Measurements from ENCODE around the gene MCTP1.

DNA sequence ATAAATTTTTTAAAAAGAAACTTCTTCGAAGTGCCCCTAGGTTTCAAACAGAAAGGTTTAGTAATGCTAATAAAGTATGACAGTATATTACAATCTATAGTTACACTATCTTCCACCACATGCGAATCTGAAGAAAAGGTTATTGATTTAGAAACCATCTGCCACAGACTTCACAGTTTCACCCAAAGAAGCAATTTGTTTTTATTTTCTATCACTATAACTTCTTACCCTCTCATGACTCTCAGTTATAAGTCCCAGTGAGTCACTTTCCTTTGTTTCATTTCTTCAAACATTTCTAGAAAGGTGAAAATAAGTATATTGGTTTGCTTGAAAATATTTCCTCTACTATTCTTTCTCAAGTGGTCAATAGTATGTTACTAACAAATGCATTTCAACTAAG, 93.6 kb downstream of the MCTP1 start:
- TF ChIP-seq CEBPB (IDR thresholded peaks at IDR 0.05; ENCODE audit: borderline replicate concordance, low read depth, low read length) = no peak
- TF ChIP-seq POLR2AphosphoS5 (IDR thresholded peaks at IDR 0.05; ENCODE audit: low read depth, low read length) = no peak
- no peak for TF ChIP-seq EP300 (IDR thresholded peaks at IDR 0.05; ENCODE audit: low read depth in 2 of 2, low read length in 2 of 2)
- no peak for TF ChIP-seq EP300 (CRISPR knock-in tag; IDR thresholded peaks at IDR 0.05; ENCODE audit: borderline replicate concordance)
- TF ChIP-seq, protein P1, sequence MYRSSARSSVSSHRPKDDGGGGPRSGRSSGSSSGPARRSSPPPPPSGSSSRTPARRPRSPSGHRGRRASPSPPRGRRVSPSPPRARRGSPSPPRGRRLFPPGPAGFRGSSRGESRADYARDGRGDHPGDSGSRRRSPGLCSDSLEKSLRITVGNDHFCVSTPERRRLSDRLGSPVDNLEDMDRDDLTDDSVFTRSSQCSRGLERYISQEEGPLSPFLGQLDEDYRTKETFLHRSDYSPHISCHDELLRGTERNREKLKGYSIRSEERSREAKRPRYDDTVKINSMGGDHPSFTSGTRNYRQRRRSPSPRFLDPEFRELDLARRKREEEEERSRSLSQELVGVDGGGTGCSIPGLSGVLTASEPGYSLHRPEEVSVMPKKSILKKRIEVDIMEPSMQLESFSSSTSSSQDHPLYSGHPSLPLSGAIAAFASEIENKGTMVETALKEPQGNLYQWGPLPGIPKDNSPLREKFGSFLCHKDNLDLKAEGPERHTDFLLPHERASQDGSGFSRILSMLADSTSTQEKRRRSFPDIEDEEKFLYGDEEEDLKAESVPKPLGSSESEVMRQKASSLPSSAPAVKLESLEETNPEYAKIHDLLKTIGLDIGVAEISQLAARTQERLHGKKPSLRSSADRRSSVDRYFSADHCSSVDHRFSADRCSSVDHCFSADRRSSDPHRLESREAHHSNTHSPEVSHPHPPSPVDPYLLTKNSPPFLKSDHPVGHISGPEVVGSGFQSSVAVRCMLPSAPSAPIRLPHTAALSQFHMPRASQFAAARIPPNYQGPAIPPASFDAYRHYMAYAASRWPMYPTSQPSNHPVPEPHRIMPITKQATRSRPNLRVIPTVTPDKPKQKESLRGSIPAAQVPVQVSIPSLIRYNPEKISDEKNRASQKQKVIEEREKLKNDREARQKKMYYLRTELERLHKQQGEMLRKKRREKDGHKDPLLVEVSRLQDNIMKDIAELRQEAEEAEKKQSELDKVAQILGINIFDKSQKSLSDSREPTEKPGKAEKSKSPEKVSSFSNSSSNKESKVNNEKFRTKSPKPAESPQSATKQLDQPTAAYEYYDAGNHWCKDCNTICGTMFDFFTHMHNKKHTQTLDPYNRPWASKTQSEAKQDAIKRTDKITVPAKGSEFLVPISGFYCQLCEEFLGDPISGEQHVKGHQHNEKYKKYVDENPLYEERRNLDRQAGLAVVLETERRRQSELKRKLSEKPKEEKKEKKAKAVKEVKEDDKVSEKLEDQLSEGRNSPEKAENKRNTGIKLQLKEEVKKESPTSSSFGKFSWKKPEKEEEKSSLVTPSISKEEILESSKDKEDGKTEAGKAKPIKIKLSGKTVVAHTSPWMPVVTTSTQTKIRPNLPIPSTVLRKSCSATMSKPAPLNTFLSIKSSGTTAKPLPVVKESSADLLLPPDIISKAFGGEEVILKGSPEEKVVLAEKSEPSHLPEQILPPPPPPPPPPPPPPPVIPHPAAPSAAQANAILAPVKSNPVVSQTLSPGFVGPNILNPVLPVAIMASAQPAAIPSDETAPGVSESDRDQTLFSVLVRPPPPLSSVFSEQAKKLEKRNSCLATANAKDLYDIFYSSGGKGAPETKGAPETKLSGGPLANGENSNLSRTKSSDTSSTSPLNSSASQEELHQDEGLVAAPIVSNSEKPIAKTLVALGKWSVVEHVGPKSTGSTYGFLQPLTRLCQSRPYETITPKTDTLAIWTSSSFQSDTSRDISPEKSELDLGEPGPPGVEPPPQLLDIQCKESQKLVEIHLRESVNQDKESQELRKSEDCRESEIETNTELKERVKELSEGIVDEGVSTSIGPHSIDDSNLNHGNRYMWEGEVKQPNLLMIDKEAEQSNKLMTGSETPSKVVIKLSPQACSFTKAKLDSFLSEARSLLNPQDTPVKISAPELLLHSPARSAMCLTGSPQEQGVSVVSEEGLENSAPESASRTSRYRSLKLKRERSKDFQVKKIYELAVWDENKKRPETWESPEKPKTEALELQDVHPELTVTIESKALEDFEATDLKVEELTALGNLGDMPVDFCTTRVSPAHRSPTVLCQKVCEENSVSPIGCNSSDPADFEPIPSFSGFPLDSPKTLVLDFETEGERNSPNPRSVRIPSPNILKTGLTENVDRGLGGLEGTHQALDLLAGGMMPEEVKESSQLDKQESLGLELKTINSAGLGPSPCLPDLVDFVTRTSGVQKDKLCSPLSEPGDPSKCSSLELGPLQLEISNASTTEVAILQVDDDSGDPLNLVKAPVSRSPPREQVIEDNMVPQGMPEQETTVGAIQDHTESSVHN (CRISPR knock-in tag; IDR thresholded peaks at IDR 0.05) = no peak
- no peak for TF ChIP-seq NFKB2 (CRISPR knock-in tag; IDR thresholded peaks at IDR 0.05; ENCODE audit: borderline replicate concordance)
- TF ChIP-seq TAF1 (CRISPR knock-in tag; IDR thresholded peaks at IDR 0.05) = no peak
- no peak for TF ChIP-seq SP2 (CRISPR knock-in tag; IDR thresholded peaks at IDR 0.05)
- TF ChIP-seq HIVEP1 (CRISPR knock-in tag; IDR thresholded peaks at IDR 0.05) = no peak
